ENCODE measurements around the gene LRP8. TPM values are rescaled to one million over a fixed set of nuclear protein-coding genes. Genes with fewer than 3 reads are reported as not detected.

Gene LRP8
- total and polyA plus RNA-seq, 4 donors, result 2.6 to 20.0 (median 9.6) TPM

- Histone ChIP-seq H3K36me3 (ENCODE audit: control insufficient read depth in 4 of 4, insufficient read depth in 4 of 4, low read length in 4 of 4) (peaks cover 0 to 10% (median 0%) of the 10 kb centered on the region in 4 donors), H3K27ac (ENCODE audit: low read depth in 1 of 2, low read length in 1 of 2) (no peak overlapping the region), H3K4me3 (no peak overlapping the region), H3K9ac (ENCODE audit: insufficient read depth in 1 of 2, low read length in 2 of 2) (no peak overlapping the region), H3K9me3 (ENCODE audit: control insufficient read depth in 4 of 4, insufficient read depth in 3 of 4, low read length in 3 of 4) (no peaks in the 10 kb centered on the region), H3K27me3 (ENCODE audit: control insufficient read depth in 3 of 3, insufficient read depth in 3 of 3, low read length in 2 of 3) (no peaks in the 10 kb centered on the region), H3K4me1 (ENCODE audit: control insufficient read depth in 5 of 5, insufficient read depth in 5 of 5, low read length in 5 of 5) (no peaks in the 10 kb centered on the region)
- no peak for DNase-seq
- 94 to 97% methylated on average over 8 of the region's 8 CpGs for WGBS, 2 donors
- ATAC-seq (ENCODE audit: insufficient read depth, low FRiP score), result no peak
- TF ChIP-seq CTCF (IDR thresholded peaks at IDR 0.05; ENCODE audit: control extremely low read depth, extremely low read depth), result no peak
Observed at GRCh38 chr1:53270873-53271272, 57.0 kb downstream of the LRP8 start.

- TF ChIP-seq CTCF (IDR thresholded peaks at IDR 0.05; ENCODE audit: control extremely low read depth, extremely low read depth), result no peak
- peaks cover 0 to 10% (median 0%) of the 10 kb centered on the region in 4 donors for H3K36me3 ChIP-seq (ENCODE audit: control insufficient read depth in 4 of 4, insufficient read depth in 4 of 4, low read length in 4 of 4)
- no peak overlapping the region for H3K27ac ChIP-seq (ENCODE audit: low read depth in 1 of 2, low read length in 1 of 2)
- no peak overlapping the region for H3K4me3 ChIP-seq
- 82 to 96% methylated on average over 1 of the region's 1 CpG for WGBS, 2 donors
- no peak for DNase-seq
- no peak overlapping the region for H3K9ac ChIP-seq (ENCODE audit: insufficient read depth in 1 of 2, low read length in 2 of 2)
- no peaks in the 10 kb centered on the region for H3K27me3 ChIP-seq (ENCODE audit: control insufficient read depth in 3 of 3, insufficient read depth in 3 of 3, low read length in 2 of 3)
- ATAC-seq (ENCODE audit: insufficient read depth, low FRiP score), result no peak
- H3K4me1 ChIP-seq (ENCODE audit: control insufficient read depth in 5 of 5, insufficient read depth in 5 of 5, low read length in 5 of 5), result no peaks in the 10 kb centered on the region
- H3K9me3 ChIP-seq (ENCODE audit: control insufficient read depth in 4 of 4, insufficient read depth in 3 of 4, low read length in 3 of 4), result no peaks in the 10 kb centered on the region
Observed at GRCh38 chr1:53270107-53270506, 57.8 kb downstream of the LRP8 start.

GRCh38 chr1:53267761-53268160, 60.1 kb downstream of the LRP8 start:
- Histone ChIP-seq H3K4me3 (no peak overlapping the region), H3K4me1 (ENCODE audit: control insufficient read depth in 5 of 5, insufficient read depth in 5 of 5, low read length in 5 of 5) (no peaks in the 10 kb centered on the region), H3K27ac (ENCODE audit: low read depth in 1 of 2, low read length in 1 of 2) (no peak overlapping the region), H3K27me3 (ENCODE audit: control insufficient read depth in 3 of 3, insufficient read depth in 3 of 3, low read length in 2 of 3) (no peaks in the 10 kb centered on the region), H3K9ac (ENCODE audit: insufficient read depth in 1 of 2, low read length in 2 of 2) (no peak overlapping the region), H3K36me3 (ENCODE audit: control insufficient read depth in 4 of 4, insufficient read depth in 4 of 4, low read length in 4 of 4) (peaks cover 0 to 10% (median 0%) of the 10 kb centered on the region in 4 donors), H3K9me3 (ENCODE audit: control insufficient read depth in 4 of 4, insufficient read depth in 3 of 4, low read length in 3 of 4) (no peaks in the 10 kb centered on the region)
- no peak for TF ChIP-seq CTCF (IDR thresholded peaks at IDR 0.05; ENCODE audit: control extremely low read depth, extremely low read depth)
- DNase-seq (no peak), ATAC-seq (ENCODE audit: insufficient read depth, low FRiP score) (no peak)

GRCh38 chr1:53266038-53266437, 61.8 kb downstream of the LRP8 start:
- peaks cover 0 to 8% (median 2%) of the 10 kb centered on the region in 4 donors for H3K36me3 ChIP-seq (ENCODE audit: control insufficient read depth in 4 of 4, insufficient read depth in 4 of 4, low read length in 4 of 4)
- no peaks in the 10 kb centered on the region for H3K4me1 ChIP-seq (ENCODE audit: control insufficient read depth in 5 of 5, insufficient read depth in 5 of 5, low read length in 5 of 5)
- H3K27me3 ChIP-seq (ENCODE audit: control insufficient read depth in 3 of 3, insufficient read depth in 3 of 3, low read length in 2 of 3), result no peaks in the 10 kb centered on the region
- no peak overlapping the region for H3K27ac ChIP-seq (ENCODE audit: low read depth in 1 of 2, low read length in 1 of 2)
- no peak overlapping the region for H3K4me3 ChIP-seq
- H3K9ac ChIP-seq (ENCODE audit: insufficient read depth in 1 of 2, low read length in 2 of 2), result no peak overlapping the region
- DNase-seq (peak in 1 of 3 donors; percentile 13), ATAC-seq (ENCODE audit: insufficient read depth, low FRiP score) (no peak)
- no peaks in the 10 kb centered on the region for H3K9me3 ChIP-seq (ENCODE audit: control insufficient read depth in 4 of 4, insufficient read depth in 3 of 4, low read length in 3 of 4)
- no peak for TF ChIP-seq CTCF (IDR thresholded peaks at IDR 0.05; ENCODE audit: control extremely low read depth, extremely low read depth)
